MCF 10A (cell line): ENCODE data around the gene FMC1. TPM values are rescaled to one million over a fixed set of nuclear protein-coding genes. Genes with fewer than 3 reads are reported as not detected.

Experiments
- BruUV-seq: library from RNA; stranded (reverse); fragments of 400-500 nt; replicated peaks from 2 replicates; lab custom pipeline; 2021; lab: Mats Ljungman, UMichigan
- CTCF ChIA-PET: fragments of 300-600 bp; sonication (Branson Sonifier 250); formaldehyde crosslinking; extraction: SDS; loops from one replicate; lab custom pipeline; 2021; ENCODE audit warnings: antibody characterized with exemption, inconsistent platforms; lab: Yijun Ruan, JAX
- POLR2A ChIA-PET: fragments of 300-600, 350-650 bp; sonication (Branson Sonifier 250); formaldehyde crosslinking; extraction: SDS; loops from one replicate; lab custom pipeline; 2020; ENCODE audit warnings: antibody characterized with exemption, inconsistent platforms; lab: Yijun Ruan, JAX
- DNase-seq: peaks from one replicate; pipeline ENCODE4 v3.0.0-alpha.2; 2018; ENCODE audit not compliant: unreplicated experiment
- H3K27ac Mint-ChIP-seq: one replicate; pipeline ENCODE4 v1.8.0; 2022; ENCODE audit warnings: mild to moderate bottlenecking, low read depth, mixed read lengths; ENCODE audit not compliant: unreplicated experiment
- H3K27me3 Mint-ChIP-seq: one replicate; pipeline ENCODE4 v1.8.0; 2022; ENCODE audit warnings: mixed read lengths; ENCODE audit not compliant: insufficient read depth, unreplicated experiment
- H3K36me3 Mint-ChIP-seq: one replicate; pipeline ENCODE4 v1.8.0; 2022; ENCODE audit warnings: mild to moderate bottlenecking, moderate library complexity, mixed read lengths; ENCODE audit not compliant: insufficient read depth, unreplicated experiment
- H3K4me1 Mint-ChIP-seq: one replicate; pipeline ENCODE4 v1.8.0; 2022; ENCODE audit warnings: mixed read lengths; ENCODE audit not compliant: insufficient read depth, unreplicated experiment
- H3K4me3 Mint-ChIP-seq: one replicate; pipeline ENCODE4 v1.8.0; 2022; ENCODE audit warnings: mild to moderate bottlenecking, moderate library complexity, mixed read lengths; ENCODE audit not compliant: unreplicated experiment
- H3K9me3 Mint-ChIP-seq: one replicate; pipeline ENCODE4 v1.8.0; 2022; ENCODE audit warnings: mixed read lengths; ENCODE audit not compliant: unreplicated experiment
- intact Hi-C: fragments of 100-400 bp; cut with micrococcal nuclease; formaldehyde crosslinking; loops from 2 replicates; pipeline ENCODE4 v1.14.1; 2022
- total RNA-seq: library from RNA; stranded (reverse); gene quantifications from 2 replicates; pipeline ENCODE4 v1.2.3, GENCODE V29; 2022
- TF ChIP-seq, protein P1 (sequence below): fragments of 200-600 bp; IDR thresholded peaks from one replicate; pipeline ENCODE4 v1.8.0; 2022; ENCODE audit warnings: antibody characterized with exemption, mild to moderate bottlenecking; ENCODE audit not compliant: unreplicated experiment

FMC1 gene
- total RNA-seq, 1 experiment from 2014 or later, result 11.8 TPM

DNA sequence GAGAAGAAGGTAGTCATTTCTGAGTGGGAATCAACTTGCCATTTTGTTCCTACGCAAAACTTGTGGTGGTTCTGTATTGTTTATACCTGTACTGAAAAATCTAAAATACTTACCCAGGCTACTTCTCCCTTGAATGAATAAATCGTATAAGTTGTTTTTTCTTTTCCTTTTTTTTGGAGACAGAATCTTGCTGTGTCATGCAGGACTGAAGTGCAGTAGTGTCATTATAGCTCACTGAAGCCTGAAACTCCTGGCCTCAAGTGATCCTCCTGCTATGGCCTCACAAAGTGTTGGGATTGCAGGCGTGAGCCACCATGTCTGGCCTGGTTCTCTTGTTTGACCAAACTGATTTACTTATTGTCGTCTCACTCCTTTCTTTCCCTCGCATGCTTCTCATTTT, 46.5 kb downstream of the FMC1 start:
- ChIA-PET POLR2A (interaction anchor here (0.7 to 1.7 kb wide), 3 partner anchors 15 to 44 kb away, joined by 3 to 6 read pairs (median 3); no protein-coding TSS in a partner anchor), CTCF (interaction anchor here (0.8 to 1.3 kb wide), 2 partner anchors 13 to 14 kb away, joined by 4 to 6 read pairs; no protein-coding TSS in a partner anchor)
- H3K9me3 Mint-ChIP-seq, result no peaks in the 10 kb centered on the region
- no peak overlapping the region for H3K27ac Mint-ChIP-seq
- no peak for DNase-seq
- H3K4me1 Mint-ChIP-seq, result peaks cover 8% of the 10 kb centered on the region
- intact Hi-C loops, result no loop called here
- H3K36me3 Mint-ChIP-seq, result peaks cover 92% of the 10 kb centered on the region
- H3K4me3 Mint-ChIP-seq, result no peak overlapping the region
- TF ChIP-seq, protein P1, sequence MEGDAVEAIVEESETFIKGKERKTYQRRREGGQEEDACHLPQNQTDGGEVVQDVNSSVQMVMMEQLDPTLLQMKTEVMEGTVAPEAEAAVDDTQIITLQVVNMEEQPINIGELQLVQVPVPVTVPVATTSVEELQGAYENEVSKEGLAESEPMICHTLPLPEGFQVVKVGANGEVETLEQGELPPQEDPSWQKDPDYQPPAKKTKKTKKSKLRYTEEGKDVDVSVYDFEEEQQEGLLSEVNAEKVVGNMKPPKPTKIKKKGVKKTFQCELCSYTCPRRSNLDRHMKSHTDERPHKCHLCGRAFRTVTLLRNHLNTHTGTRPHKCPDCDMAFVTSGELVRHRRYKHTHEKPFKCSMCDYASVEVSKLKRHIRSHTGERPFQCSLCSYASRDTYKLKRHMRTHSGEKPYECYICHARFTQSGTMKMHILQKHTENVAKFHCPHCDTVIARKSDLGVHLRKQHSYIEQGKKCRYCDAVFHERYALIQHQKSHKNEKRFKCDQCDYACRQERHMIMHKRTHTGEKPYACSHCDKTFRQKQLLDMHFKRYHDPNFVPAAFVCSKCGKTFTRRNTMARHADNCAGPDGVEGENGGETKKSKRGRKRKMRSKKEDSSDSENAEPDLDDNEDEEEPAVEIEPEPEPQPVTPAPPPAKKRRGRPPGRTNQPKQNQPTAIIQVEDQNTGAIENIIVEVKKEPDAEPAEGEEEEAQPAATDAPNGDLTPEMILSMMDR, result no peak
- BruUV-seq, result no TSS peak
- H3K27me3 Mint-ChIP-seq, result no peaks in the 10 kb centered on the region

DNA sequence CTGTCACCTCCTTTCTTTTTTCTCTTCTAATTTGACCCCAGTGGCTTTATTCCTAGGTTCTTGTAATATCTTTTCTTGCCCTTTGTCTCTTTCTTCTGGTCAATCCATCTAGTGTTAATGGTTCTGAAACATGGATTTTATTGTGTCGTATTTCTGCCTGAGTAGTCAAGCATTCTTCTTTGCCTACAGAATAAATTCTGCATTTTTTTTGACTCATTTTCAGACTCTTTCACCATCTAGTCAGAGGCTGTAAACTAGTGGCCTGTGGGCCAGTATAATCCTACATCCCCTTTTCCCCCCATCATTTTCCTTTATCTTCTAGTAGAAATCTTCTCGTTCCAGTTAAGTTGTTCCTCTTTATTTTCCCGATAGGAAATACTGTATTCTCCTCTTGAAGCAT, 48.0 kb downstream of the FMC1 start:
- no peak for DNase-seq
- H3K27ac Mint-ChIP-seq, result peak overlapping the region; percentile 86
- intact Hi-C loops, result no loop called here
- CTCF ChIA-PET, result no interaction called here
- H3K4me1 Mint-ChIP-seq, result peaks cover 9% of the 10 kb centered on the region
- peaks cover 93% of the 10 kb centered on the region for H3K36me3 Mint-ChIP-seq
- H3K27me3 Mint-ChIP-seq, result no peaks in the 10 kb centered on the region
- no peak overlapping the region for H3K4me3 Mint-ChIP-seq
- no peaks in the 10 kb centered on the region for H3K9me3 Mint-ChIP-seq
- TF ChIP-seq, protein P1, result no peak
- no TSS peak for BruUV-seq
- POLR2A ChIA-PET, result no interaction called here

DNA sequence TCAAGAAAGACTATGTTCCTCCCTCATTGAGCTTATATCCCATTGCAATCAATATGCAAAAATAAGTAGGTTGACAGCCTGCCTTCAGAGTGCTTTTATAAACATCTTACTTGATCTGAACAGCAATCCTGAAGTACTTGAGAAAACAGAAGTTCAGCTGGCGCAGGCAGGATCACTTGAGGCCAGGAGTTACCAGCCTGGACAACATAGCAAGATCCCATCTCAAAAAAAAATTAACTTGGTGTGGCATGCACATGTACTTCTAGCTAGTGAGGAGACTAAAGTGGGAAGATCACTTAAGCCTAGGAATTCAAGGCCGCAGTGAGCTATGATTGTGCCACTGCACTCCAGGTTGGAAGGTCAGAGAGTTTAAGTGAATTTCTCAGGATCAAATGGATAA, 48.6 kb downstream of the FMC1 start:
- TF ChIP-seq, protein P1, result no peak
- Mint-ChIP-seq H3K27ac (no peak overlapping the region), H3K9me3 (no peaks in the 10 kb centered on the region), H3K36me3 (peaks cover 86% of the 10 kb centered on the region), H3K4me3 (no peak overlapping the region), H3K4me1 (peaks cover 15% of the 10 kb centered on the region), H3K27me3 (no peaks in the 10 kb centered on the region)
- DNase-seq, result no peak
- intact Hi-C loops, result no loop called here
- ChIA-PET CTCF (no interaction called here), POLR2A (interaction anchor here (0.6 to 0.9 kb wide), 2 partner anchors 28 to 30 kb away, joined by 3 read pairs; partner anchors contain the start of gene LUC7L2)
- BruUV-seq, result no TSS peak

DNA sequence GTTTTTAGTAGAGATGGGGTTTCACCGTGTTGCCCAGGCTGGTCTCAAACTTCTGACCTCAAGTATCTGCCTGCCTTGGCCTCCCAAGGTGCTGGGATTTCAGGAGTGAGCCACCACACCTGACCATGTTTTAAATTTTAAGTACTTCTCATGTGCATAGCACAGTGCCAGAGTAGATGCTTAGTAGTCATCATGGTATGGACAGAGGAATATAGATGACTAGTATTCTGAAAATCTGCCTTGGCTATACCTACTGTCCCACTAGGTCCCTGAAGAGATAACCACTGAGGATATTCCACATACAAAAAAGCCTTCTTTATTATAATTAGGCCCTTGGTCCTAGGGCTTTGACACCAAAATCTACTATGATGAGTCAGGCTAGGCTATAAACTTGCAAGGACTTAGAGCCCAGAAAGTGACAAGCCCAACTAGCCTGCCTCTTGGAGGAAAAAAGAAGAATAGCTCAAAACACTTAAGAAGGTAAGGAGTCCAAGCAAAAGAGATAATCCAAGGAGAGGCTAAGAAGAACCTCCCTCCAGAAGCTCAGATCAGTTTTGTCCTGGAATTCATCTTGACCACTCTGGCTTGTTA, 52.6 kb downstream of the FMC1 start:
- TF ChIP-seq, protein P1, result no peak
- BruUV-seq, result no TSS peak
- Mint-ChIP-seq H3K4me1 (peaks cover 26% of the 10 kb centered on the region), H3K27ac (no peak overlapping the region), H3K36me3 (peaks cover 70% of the 10 kb centered on the region), H3K4me3 (no peak overlapping the region), H3K27me3 (no peaks in the 10 kb centered on the region), H3K9me3 (no peaks in the 10 kb centered on the region)
- CTCF ChIA-PET, result interaction anchor here (0.7 to 1.4 kb wide), 2 partner anchors 15 to 208 kb away, joined by 3 to 4 read pairs; no protein-coding TSS in a partner anchor
- POLR2A ChIA-PET, result interaction anchor here (0.7 to 1.3 kb wide), 3 partner anchors 9 to 86 kb away, joined by 3 read pairs; no protein-coding TSS in a partner anchor
- intact Hi-C loops, result no loop called here
- no peak for DNase-seq
